ENCODE results near the gene MIER2. TPM values are rescaled to one million over a fixed set of nuclear protein-coding genes. Genes with fewer than 3 reads are reported as not detected.

Gene MIER2
- polyA plus RNA-seq, 3 donors = 3.6 to 21.9 (median 6.9) TPM

GRCh38 chr19:336067-336614, 8.5 kb downstream of the MIER2 start:
- Histone ChIP-seq H3K4me2 (replicated peaks; ENCODE audit: extremely low read depth, low read length, poor library complexity, severe bottlenecking) (no peak overlapping the region), H3K36me3 (replicated peaks in 1 of 2; ENCODE audit: control insufficient read depth in 1 of 2, insufficient read depth in 2 of 2, low read length in 2 of 2) (peaks cover 28 to 39% of the 10 kb centered on the region in 2 donors), H3K9me3 (replicated peaks in 1 of 2; ENCODE audit: control insufficient read depth in 1 of 2, insufficient read depth in 1 of 2, low read length in 2 of 2) (peaks cover 3 to 7% of the 10 kb centered on the region in 2 donors), H3K27me3 (ENCODE audit: control insufficient read depth in 2 of 2, insufficient read depth in 2 of 2, low read length in 2 of 2) (no peaks in the 10 kb centered on the region), H4K20me1 (ENCODE audit: insufficient read depth, low read length) (peaks cover 76% of the 10 kb centered on the region), H3K79me2 (ENCODE audit: insufficient read depth, low read length) (peaks cover 67% of the 10 kb centered on the region), H3K4me3 (replicated peaks in 1 of 3; ENCODE audit: low read depth in 2 of 3, low read length in 3 of 3) (no peak overlapping the region), H3K4me1 (ENCODE audit: control insufficient read depth in 1 of 2, insufficient read depth in 2 of 2, low read length in 2 of 2) (peaks cover 24 to 34% of the 10 kb centered on the region in 2 donors), H3K9ac (ENCODE audit: insufficient read depth, low read length, poor library complexity, severe bottlenecking) (no peak overlapping the region), H3K27ac (ENCODE audit: low read depth in 1 of 2, low read length in 2 of 2) (no peak overlapping the region), H2AFZ (ENCODE audit: insufficient read depth, low read depth, low read length, poor library complexity, severe bottlenecking) (no peak overlapping the region)
- Mint-ChIP-seq H3K36me3 (peaks cover 44 to 51% of the 10 kb centered on the region in 2 donors), H3K27me3 (ENCODE audit: low read depth in 3 of 3) (peaks cover 0 to 4% (median 2%) of the 10 kb centered on the region in 3 donors), H3K9me3 (peaks cover 2 to 12% (median 6%) of the 10 kb centered on the region in 7 donors), H3K27ac (peak overlapping the region in 2 of 7 donors; percentile 10 to 31), H3K4me1 (peaks cover 34% of the 10 kb centered on the region), H3K4me3 (no peak overlapping the region)
- 94% methylated on average over 18 of the region's 20 CpGs for WGBS (ENCODE audit: insufficient coverage)
- DNase-seq = no peak
- TF ChIP-seq, protein P1, sequence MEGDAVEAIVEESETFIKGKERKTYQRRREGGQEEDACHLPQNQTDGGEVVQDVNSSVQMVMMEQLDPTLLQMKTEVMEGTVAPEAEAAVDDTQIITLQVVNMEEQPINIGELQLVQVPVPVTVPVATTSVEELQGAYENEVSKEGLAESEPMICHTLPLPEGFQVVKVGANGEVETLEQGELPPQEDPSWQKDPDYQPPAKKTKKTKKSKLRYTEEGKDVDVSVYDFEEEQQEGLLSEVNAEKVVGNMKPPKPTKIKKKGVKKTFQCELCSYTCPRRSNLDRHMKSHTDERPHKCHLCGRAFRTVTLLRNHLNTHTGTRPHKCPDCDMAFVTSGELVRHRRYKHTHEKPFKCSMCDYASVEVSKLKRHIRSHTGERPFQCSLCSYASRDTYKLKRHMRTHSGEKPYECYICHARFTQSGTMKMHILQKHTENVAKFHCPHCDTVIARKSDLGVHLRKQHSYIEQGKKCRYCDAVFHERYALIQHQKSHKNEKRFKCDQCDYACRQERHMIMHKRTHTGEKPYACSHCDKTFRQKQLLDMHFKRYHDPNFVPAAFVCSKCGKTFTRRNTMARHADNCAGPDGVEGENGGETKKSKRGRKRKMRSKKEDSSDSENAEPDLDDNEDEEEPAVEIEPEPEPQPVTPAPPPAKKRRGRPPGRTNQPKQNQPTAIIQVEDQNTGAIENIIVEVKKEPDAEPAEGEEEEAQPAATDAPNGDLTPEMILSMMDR (IDR thresholded peaks at IDR 0.05) = no peak
- intact Hi-C loops (cut with micrococcal nuclease) = no loop called here

- Histone ChIP-seq H3K36me3 (replicated peaks in 1 of 2; ENCODE audit: control insufficient read depth in 1 of 2, insufficient read depth in 2 of 2, low read length in 2 of 2) (peaks cover 34 to 45% of the 10 kb centered on the region in 2 donors), H4K20me1 (ENCODE audit: insufficient read depth, low read length) (peaks cover 73% of the 10 kb centered on the region), H3K4me2 (replicated peaks; ENCODE audit: extremely low read depth, low read length, poor library complexity, severe bottlenecking) (no peak overlapping the region), H3K27ac (ENCODE audit: low read depth in 1 of 2, low read length in 2 of 2) (no peak overlapping the region), H3K27me3 (ENCODE audit: control insufficient read depth in 2 of 2, insufficient read depth in 2 of 2, low read length in 2 of 2) (no peaks in the 10 kb centered on the region), H3K79me2 (ENCODE audit: insufficient read depth, low read length) (peaks cover 65% of the 10 kb centered on the region), H2AFZ (ENCODE audit: insufficient read depth, low read depth, low read length, poor library complexity, severe bottlenecking) (no peak overlapping the region), H3K9ac (ENCODE audit: insufficient read depth, low read length, poor library complexity, severe bottlenecking) (no peak overlapping the region), H3K4me3 (replicated peaks in 1 of 3; ENCODE audit: low read depth in 2 of 3, low read length in 3 of 3) (no peak overlapping the region), H3K9me3 (replicated peaks in 1 of 2; ENCODE audit: control insufficient read depth in 1 of 2, insufficient read depth in 1 of 2, low read length in 2 of 2) (peaks cover 9 to 13% of the 10 kb centered on the region in 2 donors), H3K4me1 (ENCODE audit: control insufficient read depth in 1 of 2, insufficient read depth in 2 of 2, low read length in 2 of 2) (peaks cover 18 to 28% of the 10 kb centered on the region in 2 donors)
- Mint-ChIP-seq H3K4me3 (no peak overlapping the region), H3K27ac (no peak overlapping the region), H3K9me3 (peaks cover 6 to 18% (median 11%) of the 10 kb centered on the region in 7 donors), H3K36me3 (peaks cover 47 to 48% of the 10 kb centered on the region in 2 donors), H3K4me1 (peaks cover 29% of the 10 kb centered on the region), H3K27me3 (ENCODE audit: low read depth in 3 of 3) (peaks cover 0 to 4% (median under 1%) of the 10 kb centered on the region in 3 donors)
- 96% methylated on average over 21 of the region's 21 CpGs for WGBS (ENCODE audit: insufficient coverage)
- TF ChIP-seq, protein P1 (IDR thresholded peaks at IDR 0.05) = no peak
- intact Hi-C loops (cut with micrococcal nuclease) = no loop called here
- DNase-seq = no peak
Measured at GRCh38 chr19:335486-336066, 9.0 kb downstream of the MIER2 start.

All from CD14-positive monocyte (primary cell).